Liver (tissue), 9 donors: ENCODE results near the gene SBK3. TPM values are rescaled to one million over a fixed set of nuclear protein-coding genes. Genes with fewer than 3 reads are reported as not detected.

ENCODE experiments used
- DNase-seq: peaks from one replicate; pipeline ENCODE4 v3.0.0-alpha.2; 2017; ENCODE audit warnings: low spot score
- H3K27ac ChIP-seq, 2 donors: one replicate each; pipeline ENCODE4 v1.7.0; 2013; ENCODE audit warnings: inconsistent platforms in 2 of 2, low read length in 2 of 2, control low read depth in 1 of 2, low read depth in 1 of 2, mild to moderate bottlenecking in 1 of 2
- H3K27me3 ChIP-seq, 4 donors: one replicate each; pipeline versions ENCODE4 v1.6.1 to v1.7.0; 2013; ENCODE audit warnings: low read length in 3 of 4, inconsistent platforms in 1 of 4, mild to moderate bottlenecking in 1 of 4, moderate library complexity in 1 of 4; ENCODE audit not compliant: control insufficient read depth in 4 of 4, insufficient read depth in 4 of 4
- H3K36me3 ChIP-seq, 4 donors: one replicate each; pipeline versions ENCODE4 v1.6.1 to v1.7.0; 2013; ENCODE audit warnings: low read length in 3 of 4, mild to moderate bottlenecking in 3 of 4, low read depth in 1 of 4, moderate library complexity in 1 of 4; ENCODE audit not compliant: control insufficient read depth in 4 of 4, insufficient read depth in 3 of 4
- H3K4me1 ChIP-seq, 4 donors: one replicate each; pipeline versions ENCODE4 v1.6.1 to v1.7.0; 2013; ENCODE audit warnings: low read length in 3 of 4, mild to moderate bottlenecking in 3 of 4, moderate library complexity in 1 of 4; ENCODE audit not compliant: control insufficient read depth in 4 of 4, insufficient read depth in 4 of 4
- H3K4me3 ChIP-seq, 3 donors: one replicate each; pipeline versions ENCODE4 v1.6.1 to v1.7.0; 2013; ENCODE audit warnings: low read length in 3 of 3, control low read depth in 1 of 3, low read depth in 1 of 3, mild to moderate bottlenecking in 1 of 3
- H3K9ac ChIP-seq, 2 donors: one replicate each; pipeline ENCODE4 v1.7.0; 2013; ENCODE audit warnings: low read length in 2 of 2, mild to moderate bottlenecking in 2 of 2, moderate library complexity in 2 of 2, control low read depth in 1 of 2, low read depth in 1 of 2
- H3K9me3 ChIP-seq, 4 donors: one replicate each; pipeline versions ENCODE4 v1.6.1 to v1.7.0; 2013; ENCODE audit warnings: low read length in 3 of 4; ENCODE audit not compliant: control insufficient read depth in 4 of 4
- ATF3 ChIP-seq: IDR thresholded peaks from 2 replicates; pipeline ENCODE4 v1.6.1; 2016; ENCODE audit warnings: antibody characterized with exemption
- EGR1 ChIP-seq, 2 donors: IDR thresholded peaks; 2 replicates each; pipeline ENCODE4 v1.6.1; 2016 to 2018; ENCODE audit warnings: antibody characterized with exemption in 2 of 2, low read depth in 2 of 2
- FOXA1 ChIP-seq: IDR thresholded peaks from 2 replicates; pipeline ENCODE4 v1.6.1; 2016; ENCODE audit warnings: antibody characterized with exemption
- FOXA2 ChIP-seq: IDR thresholded peaks from 2 replicates; pipeline ENCODE4 v1.6.1; 2016; ENCODE audit warnings: antibody characterized with exemption
- GABPA ChIP-seq, 2 donors: IDR thresholded peaks in 1 of 2; conservative IDR thresholded peaks in 1 of 2; 2 replicates each; pipeline ENCODE4 v1.6.1; 2016; ENCODE audit warnings: antibody characterized with exemption in 2 of 2, mild to moderate bottlenecking in 1 of 2, moderate library complexity in 1 of 2
- HNF4A ChIP-seq, 2 donors: conservative IDR thresholded peaks; 2 replicates each; pipeline ENCODE4 v1.6.1; 2016; ENCODE audit warnings: antibody characterized with exemption in 2 of 2, mild to moderate bottlenecking in 2 of 2
- HNF4G ChIP-seq: IDR thresholded peaks from 2 replicates; pipeline ENCODE4 v1.6.1; 2016; ENCODE audit warnings: antibody characterized with exemption
- MAX ChIP-seq: IDR thresholded peaks from 2 replicates; pipeline ENCODE4 v1.6.1; 2016; ENCODE audit warnings: antibody characterized with exemption
- NR2F2 ChIP-seq: IDR thresholded peaks from 2 replicates; pipeline ENCODE4 v1.6.1; 2016; ENCODE audit warnings: antibody characterized with exemption
- REST ChIP-seq: IDR thresholded peaks from 2 replicates; pipeline ENCODE4 v1.6.1; 2016; ENCODE audit warnings: antibody characterized with exemption, mild to moderate bottlenecking
- RXRA ChIP-seq, 2 donors: IDR thresholded peaks; 2 replicates each; pipeline ENCODE4 v1.6.1; 2017 to 2018; ENCODE audit warnings: antibody characterized with exemption in 2 of 2, mild to moderate bottlenecking in 1 of 2
- SP1 ChIP-seq: IDR thresholded peaks from 2 replicates; pipeline ENCODE4 v1.6.1; 2018; ENCODE audit warnings: antibody characterized with exemption, mild to moderate bottlenecking
- YY1 ChIP-seq: IDR thresholded peaks from 2 replicates; pipeline ENCODE4 v1.6.1; 2016; ENCODE audit warnings: antibody characterized with exemption, mild to moderate bottlenecking
- WGBS: extraction: QIAGEN DNeasy Blood & Tissue Kit; methylation state at CpG from one replicate; pipeline ENCODE4 v1.1.7; 2013; 5-methylcytosine and 5-hydroxymethylcytosine counted together
- polyA plus RNA-seq, 2 donors: library from polyadenylated mRNA; stranded (reverse) in 1 of 2; unstranded in 1 of 2; fragments of 200-250 nt in 1 of 2; fragments of >200 nt in 1 of 2; fragmentation: Nextera tagmentation in 1 of 2; extraction: Ambion mirVana in 1 of 2; gene quantifications; one replicate each; pipeline versions ENCODE4 v1.2.1 to v1.2.3, GENCODE V29; 2013 to 2015
- total RNA-seq, 2 donors: library from RNA; depleted of rRNA; stranded (reverse); fragments of >200 nt; gene quantifications; one replicate each; pipeline ENCODE4 v1.2.3, GENCODE V29; 2014
- TF ChIP-seq, protein P1 (sequence below): IDR thresholded peaks from 2 replicates; pipeline ENCODE4 v1.6.1; 2016; ENCODE audit warnings: antibody characterized with exemption
- TF ChIP-seq, protein P2 (sequence below): fragments of 150-350 bp; IDR thresholded peaks from 2 replicates; pipeline ENCODE4 v1.5.1; 2017; ENCODE audit warnings: improper control_type of control experiment, low read depth, low read length; ENCODE audit not compliant: missing input control
- donor health status: healthy.
- donor health status: healthy.
- donor health status: healthy.
- donor health status: healthy.
- donor health status: healthy.

The SBK3 gene
- total and polyA plus RNA-seq, 4 donors: 0.03 TPM; not detected in 3

DNA sequence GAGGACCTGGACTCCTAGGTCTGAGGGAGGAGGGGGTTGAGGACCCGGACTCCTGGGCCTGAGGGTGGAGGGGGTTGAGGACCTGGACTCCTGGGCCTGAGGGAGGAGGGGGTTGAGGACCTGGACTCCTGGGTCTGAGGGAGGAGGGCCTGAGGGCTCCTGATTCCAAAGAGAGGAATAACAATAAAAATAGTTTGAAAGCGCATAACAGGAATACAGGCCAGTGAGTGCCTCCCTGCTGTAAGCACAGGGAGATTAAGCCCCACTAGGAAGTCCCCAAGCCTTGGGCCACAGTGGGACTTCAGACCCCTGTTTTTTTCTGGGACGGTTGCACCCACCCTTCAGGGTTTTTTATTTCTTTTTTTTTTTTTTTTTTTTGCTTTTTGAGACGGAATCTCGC lies 7.2 kb downstream of the SBK3 start:
- Histone ChIP-seq H3K9me3 (no peaks in the 10 kb centered on the region), H3K4me1 (no peaks in the 10 kb centered on the region), H3K4me3 (no peak overlapping the region), H3K36me3 (no peaks in the 10 kb centered on the region), H3K27ac (no peak overlapping the region), H3K9ac (no peak overlapping the region), H3K27me3 (no peaks in the 10 kb centered on the region)
- no peak for DNase-seq
- TF ChIP-seq GABPA (IDR thresholded peaks at IDR 0.05 in 1 of 2, conservative IDR thresholded peaks at IDR 0.05 in 1 of 2) (no peak), FOXA1 (no peak), EGR1 (IDR thresholded peaks at IDR 0.05; ENCODE audit: low read depth in 2 of 2) (no peak), NR2F2 (no peak), MAX (no peak), HNF4A (conservative IDR thresholded peaks at IDR 0.05) (no peak), ATF3 (no peak), REST (no peak), RXRA (IDR thresholded peaks at IDR 0.05) (no peak)
- TF ChIP-seq, protein P1, sequence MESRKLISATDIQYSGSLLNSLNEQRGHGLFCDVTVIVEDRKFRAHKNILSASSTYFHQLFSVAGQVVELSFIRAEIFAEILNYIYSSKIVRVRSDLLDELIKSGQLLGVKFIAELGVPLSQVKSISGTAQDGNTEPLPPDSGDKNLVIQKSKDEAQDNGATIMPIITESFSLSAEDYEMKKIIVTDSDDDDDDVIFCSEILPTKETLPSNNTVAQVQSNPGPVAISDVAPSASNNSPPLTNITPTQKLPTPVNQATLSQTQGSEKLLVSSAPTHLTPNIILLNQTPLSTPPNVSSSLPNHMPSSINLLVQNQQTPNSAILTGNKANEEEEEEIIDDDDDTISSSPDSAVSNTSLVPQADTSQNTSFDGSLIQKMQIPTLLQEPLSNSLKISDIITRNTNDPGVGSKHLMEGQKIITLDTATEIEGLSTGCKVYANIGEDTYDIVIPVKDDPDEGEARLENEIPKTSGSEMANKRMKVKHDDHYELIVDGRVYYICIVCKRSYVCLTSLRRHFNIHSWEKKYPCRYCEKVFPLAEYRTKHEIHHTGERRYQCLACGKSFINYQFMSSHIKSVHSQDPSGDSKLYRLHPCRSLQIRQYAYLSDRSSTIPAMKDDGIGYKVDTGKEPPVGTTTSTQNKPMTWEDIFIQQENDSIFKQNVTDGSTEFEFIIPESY: no peak
- 91% methylated on average over 5 of the region's 5 CpGs for WGBS

DNA sequence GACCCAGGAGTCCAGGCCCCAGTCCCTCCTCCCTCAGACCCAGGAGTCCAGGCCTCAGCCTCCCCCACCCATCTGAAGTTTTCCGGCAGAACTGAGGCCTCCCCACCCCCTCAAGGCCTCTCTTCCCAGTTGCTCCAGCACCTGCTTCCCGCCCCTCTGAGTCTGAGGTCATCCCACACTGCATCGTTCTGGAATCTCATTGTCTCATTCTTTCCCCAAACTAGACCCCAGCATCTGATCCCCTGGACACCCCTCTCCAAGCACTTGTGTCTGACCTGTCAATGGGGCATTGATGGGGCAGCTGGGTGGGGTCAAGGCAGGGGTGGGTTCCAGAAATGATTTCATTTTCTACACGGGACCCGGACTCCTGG lies 7.6 kb downstream of the SBK3 start:
- TF ChIP-seq FOXA1: no peak
- no peak for TF ChIP-seq FOXA2
- TF ChIP-seq HNF4G: no peak
- no peak for TF ChIP-seq RXRA (IDR thresholded peaks at IDR 0.05)
- TF ChIP-seq NR2F2: no peak
- TF ChIP-seq, protein P1: no peak
- TF ChIP-seq YY1: no peak
- TF ChIP-seq SP1: no peak
- TF ChIP-seq, protein P2, sequence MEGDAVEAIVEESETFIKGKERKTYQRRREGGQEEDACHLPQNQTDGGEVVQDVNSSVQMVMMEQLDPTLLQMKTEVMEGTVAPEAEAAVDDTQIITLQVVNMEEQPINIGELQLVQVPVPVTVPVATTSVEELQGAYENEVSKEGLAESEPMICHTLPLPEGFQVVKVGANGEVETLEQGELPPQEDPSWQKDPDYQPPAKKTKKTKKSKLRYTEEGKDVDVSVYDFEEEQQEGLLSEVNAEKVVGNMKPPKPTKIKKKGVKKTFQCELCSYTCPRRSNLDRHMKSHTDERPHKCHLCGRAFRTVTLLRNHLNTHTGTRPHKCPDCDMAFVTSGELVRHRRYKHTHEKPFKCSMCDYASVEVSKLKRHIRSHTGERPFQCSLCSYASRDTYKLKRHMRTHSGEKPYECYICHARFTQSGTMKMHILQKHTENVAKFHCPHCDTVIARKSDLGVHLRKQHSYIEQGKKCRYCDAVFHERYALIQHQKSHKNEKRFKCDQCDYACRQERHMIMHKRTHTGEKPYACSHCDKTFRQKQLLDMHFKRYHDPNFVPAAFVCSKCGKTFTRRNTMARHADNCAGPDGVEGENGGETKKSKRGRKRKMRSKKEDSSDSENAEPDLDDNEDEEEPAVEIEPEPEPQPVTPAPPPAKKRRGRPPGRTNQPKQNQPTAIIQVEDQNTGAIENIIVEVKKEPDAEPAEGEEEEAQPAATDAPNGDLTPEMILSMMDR: no peak
- no peak for TF ChIP-seq ATF3
- no peak overlapping the region for H3K27ac ChIP-seq
- 73% methylated on average over 5 of the region's 5 CpGs for WGBS
- no peak overlapping the region for H3K4me3 ChIP-seq
- no peak overlapping the region for H3K9ac ChIP-seq
- no peaks in the 10 kb centered on the region for H3K36me3 ChIP-seq
- no peaks in the 10 kb centered on the region for H3K9me3 ChIP-seq
- DNase-seq: no peak
- no peaks in the 10 kb centered on the region for H3K27me3 ChIP-seq
- no peaks in the 10 kb centered on the region for H3K4me1 ChIP-seq
